Endometrial microvascular endothelial cells (primary cell): ENCODE results near the gene TBCCD1. TPM values are rescaled to one million over a fixed set of nuclear protein-coding genes. Genes with fewer than 3 reads are reported as not detected.

Experiments
- in situ Hi-C: cut with HindIII; loops from 2 replicates; pipeline ENCODE4 v1.10.0; 2017; ENCODE audit warnings: low sequenced_read_pairs, low pct_unique_long_range_greater_than_20kb; ENCODE audit errors: inconsistent ontology term
- total RNA-seq: library from RNA; depleted of rRNA; stranded (reverse); fragments of >200 nt; gene quantifications from one replicate; pipeline ENCODE4 v1.2.3, GENCODE V29; 2015; ENCODE audit errors: inconsistent ontology term

Gene TBCCD1
- 21.6 TPM for total RNA-seq

DNA sequence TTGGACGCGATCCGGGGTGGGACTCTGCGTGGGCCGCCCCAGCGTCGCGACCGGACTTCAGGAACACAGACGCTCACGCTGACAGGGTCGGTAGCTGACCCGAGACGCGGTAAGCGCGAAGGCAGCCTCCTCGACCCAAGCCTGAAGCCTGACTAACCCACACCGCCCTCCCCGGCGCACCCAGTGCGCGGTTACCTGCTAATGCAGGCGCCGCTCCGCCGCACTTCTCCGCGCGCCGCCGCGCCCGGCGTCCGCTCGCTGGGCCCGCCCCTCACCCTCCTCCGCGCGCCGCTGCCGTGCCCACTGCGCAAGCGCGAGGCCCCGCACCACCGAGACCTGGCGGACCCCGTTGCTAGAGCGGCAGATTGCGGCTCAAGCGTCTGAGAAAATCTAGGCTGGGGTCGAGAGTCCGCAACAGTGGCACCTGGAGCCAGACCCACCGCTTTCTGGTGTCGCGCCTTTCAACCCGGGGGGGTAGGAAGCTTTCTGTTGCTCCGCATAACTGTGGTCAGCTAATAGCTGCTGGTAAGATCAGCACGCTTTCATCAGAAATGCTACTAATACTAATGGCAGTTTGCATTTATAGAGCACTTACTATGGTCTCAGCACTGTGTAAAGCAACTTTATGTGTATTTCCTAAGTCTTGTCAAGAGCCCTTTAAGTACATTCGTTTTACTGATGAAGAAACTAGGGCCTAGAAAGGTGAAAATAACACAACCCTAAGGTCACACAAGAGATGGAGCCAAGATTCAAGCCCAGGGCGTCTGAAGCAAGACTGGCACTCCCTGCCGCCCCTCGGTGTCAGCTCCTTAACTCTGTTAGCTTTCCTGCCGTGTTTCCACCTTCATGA, at the start of gene TBCCD1:
Gene TBCCD1, minus strand, starts transcription at position 268 of the 850 bp plus-strand sequence. CDS start 3,010 bp downstream, outside the sequence.
- in situ Hi-C loops = no loop called here

DNA sequence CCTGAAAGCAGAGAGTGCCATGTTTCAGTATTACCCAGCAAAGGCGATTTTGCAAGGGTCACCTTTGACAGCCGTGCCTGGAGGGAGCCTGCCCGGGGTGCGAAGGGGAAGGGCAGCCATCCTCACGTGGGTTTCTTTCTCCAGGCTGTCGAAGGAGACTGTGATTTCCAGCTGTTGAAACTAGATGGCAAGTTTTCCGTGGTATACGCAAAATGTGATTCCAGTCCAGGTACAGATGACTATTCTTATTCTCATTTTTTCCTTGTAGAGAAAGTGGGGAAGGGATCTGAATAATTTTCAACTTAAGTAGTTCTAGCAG, 49.1 kb upstream of the TBCCD1 start:
- in situ Hi-C loops = no loop called here

- in situ Hi-C loops = no loop called here
Observed at GRCh38 chr3:186614597-186615483, 47.7 kb upstream of the TBCCD1 start.

DNA sequence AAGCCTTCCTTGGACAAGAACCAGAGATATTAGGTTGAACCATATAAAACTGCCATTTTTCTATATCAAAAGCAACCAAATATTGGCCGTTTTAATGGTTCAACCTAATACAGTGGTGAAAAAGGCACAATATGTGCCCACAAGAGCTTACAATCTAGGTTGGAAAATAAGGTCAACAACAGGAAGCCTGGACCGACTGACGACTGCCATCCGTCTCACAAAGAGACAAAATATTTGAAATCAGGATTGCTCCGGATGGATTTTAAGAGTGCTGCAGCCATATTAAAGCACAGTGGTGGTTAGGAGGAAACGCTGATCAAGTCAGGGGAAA, 47.1 kb upstream of the TBCCD1 start:
- in situ Hi-C loops = no loop called here

DNA sequence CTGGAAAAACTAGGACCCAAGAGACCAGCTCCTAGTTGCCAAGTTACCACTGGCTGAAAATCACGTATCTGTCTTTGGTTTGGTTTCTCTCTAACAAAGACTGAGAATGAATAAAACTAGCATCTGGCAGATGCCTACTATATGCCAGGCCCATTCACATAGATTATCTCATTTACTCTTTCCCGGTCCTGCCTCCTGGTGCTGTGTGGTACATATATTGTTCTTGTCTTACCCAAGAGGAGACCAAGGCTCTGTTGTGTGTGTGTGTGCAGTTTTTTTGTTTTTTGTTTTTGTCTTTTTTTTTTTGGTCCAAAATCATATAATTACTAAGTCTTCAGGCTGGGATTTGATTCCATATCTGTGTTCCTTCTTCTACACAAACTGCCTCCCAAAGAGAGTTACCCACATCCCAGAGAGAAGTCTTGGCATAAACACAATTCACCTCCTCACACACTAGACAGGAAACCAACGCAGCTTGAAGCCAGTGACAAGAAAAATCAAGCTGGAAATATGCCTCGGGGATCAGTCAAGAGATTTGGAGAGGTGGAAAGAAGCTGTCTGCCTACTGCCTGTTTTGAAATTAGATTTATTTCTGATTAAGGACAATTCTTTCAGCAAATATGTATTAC, 46.6 kb upstream of the TBCCD1 start:
- in situ Hi-C loops = no loop called here

DNA sequence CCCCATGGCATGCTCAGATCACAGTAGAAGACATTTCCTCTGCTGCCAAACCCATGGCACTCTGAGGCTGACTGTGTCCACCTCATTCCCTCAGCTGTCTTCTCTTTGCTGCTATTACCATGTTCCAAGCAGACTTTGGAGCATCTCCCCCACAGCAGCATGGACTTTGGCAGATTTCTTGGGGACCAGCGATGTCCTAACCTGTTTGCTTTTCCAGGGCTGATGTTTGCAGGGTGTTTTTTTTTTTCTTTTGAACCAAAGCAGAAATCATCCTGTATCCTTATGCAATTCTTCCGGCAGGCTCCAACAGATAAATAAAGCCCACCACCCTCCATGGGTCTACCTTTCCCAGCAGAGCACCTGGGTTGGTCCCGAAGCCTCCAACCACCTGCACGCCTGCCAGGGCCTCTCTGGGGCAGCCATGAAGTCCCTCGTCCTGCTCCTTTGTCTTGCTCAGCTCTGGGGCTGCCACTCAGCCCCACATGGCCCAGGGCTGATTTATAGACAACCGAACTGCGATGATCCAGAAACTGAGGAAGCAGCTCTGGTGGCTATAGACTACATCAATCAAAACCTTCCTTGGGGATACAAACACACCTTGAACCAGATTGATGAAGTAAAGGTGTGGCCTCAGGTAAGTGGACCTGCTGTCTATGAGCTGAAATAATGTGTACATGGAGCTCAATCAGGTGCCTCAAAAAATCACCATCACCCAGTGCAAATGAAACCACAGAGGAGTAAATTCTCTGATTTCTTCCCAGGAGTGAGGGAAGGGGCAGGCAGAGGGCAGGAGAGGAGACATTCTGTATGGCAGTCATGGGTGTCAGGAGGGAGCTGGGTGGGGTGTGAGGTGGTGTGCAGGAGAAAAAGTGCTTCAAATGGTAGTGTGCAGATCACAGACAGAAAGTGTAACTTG, 45.8 kb upstream of the TBCCD1 start, which contains the start of gene AHSG:
Gene AHSG, plus strand, starts transcription at position 340 of the 916 bp plus-strand sequence. Its CDS starts 82 bp downstream, at position 422.
- in situ Hi-C loops = no loop called here

DNA sequence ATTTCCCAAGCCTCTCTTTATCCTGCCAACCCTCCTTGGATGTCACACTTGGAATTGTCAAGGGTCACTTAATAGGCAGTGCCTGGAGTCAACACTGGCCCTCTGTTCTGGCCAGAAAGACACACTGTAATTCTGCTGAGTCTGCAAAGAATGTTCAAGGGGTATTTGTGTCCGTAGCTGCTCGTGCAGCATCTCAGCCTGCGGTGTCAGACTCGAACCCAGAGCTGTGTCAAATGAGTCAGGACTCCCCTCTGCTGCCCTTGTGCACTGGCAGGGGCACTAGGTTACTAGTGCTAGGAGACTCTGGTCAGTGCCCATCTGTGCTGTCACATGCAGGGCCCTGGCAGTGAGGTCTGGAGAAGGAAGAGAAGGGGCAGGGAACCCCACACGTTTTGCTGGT, 44.9 kb upstream of the TBCCD1 start:
- in situ Hi-C loops = no loop called here

- in situ Hi-C loops = no loop called here
Observed at GRCh38 chr3:186609247-186609868, 42.2 kb upstream of the TBCCD1 start.

DNA sequence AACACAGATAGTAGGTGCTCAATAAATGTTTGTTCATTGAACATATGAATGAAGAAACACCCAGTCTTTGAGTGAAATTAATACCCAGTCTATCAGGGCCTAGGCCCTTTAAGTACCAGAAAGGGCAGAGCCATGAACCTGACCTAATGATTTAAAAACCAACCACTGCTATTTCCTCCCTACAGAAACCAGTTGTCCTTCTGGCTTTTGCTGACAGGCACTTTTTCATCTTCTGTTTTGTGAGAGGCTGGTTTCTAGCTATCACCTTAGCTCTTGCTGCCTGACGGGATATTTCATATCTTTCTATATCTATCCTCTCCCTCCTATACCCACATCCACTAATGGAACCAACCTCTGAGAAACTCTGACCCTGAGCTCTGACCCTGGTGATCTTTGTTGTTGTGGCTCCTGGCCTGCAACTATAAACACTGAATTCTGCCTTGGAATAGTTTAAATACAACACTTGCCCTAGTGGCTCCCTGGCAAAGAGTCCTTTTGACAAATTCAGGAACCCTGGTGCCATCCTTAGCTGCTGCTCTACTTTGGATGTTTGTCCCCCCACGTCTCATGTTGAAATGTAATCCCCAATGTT, 41.6 kb upstream of the TBCCD1 start:
- in situ Hi-C loops = no loop called here

GRCh38 chr3:186605561-186606545, 38.7 kb upstream of the TBCCD1 start:
- in situ Hi-C loops = no loop called here

DNA sequence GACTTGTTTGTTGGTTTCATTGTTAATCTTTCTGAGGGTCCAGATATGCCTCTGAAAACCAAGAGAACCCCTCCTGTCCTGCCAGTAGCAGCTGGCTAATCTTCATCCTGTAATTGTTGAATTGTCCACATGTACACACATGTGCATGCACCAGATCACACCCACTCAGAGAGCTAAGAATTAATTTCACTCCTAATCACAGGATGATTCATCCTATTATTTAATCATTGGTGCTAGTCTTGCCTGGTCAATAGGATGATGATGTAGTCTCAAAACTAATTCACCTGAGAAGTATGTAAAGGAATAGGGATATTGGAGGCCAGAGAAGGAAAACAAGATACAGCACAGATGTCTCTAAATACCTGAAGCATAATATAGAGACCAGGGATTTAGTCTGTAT, 37.9 kb upstream of the TBCCD1 start:
- in situ Hi-C loops = no loop called here

GRCh38 chr3:186603159-186603558, 36.0 kb upstream of the TBCCD1 start:
- in situ Hi-C loops = no loop called here

- in situ Hi-C loops = no loop called here
Observed at GRCh38 chr3:186600896-186601295, 33.8 kb upstream of the TBCCD1 start.

GRCh38 chr3:186599785-186600166, 32.6 kb upstream of the TBCCD1 start:
- in situ Hi-C loops = no loop called here

- in situ Hi-C loops = no loop called here
Observed at GRCh38 chr3:186599142-186599784, 32.1 kb upstream of the TBCCD1 start.

GRCh38 chr3:186598794-186599141, 31.6 kb upstream of the TBCCD1 start:
- in situ Hi-C loops = no loop called here
